HUES6 (cell line): ENCODE results near the gene HKDC1.

Source experiments
- H3K27ac ChIP-seq: 2 replicates; pipeline ENCODE4 v1.7.0; 2013; ENCODE audit warnings: low read depth, mild to moderate bottlenecking, low read length, inconsistent platforms
- H3K27me3 ChIP-seq: 2 replicates; pipeline ENCODE4 v1.6.1; 2013; ENCODE audit warnings: low read length; ENCODE audit not compliant: control insufficient read depth, insufficient read depth
- H3K36me3 ChIP-seq: 2 replicates; pipeline ENCODE4 v1.6.1; 2013; ENCODE audit warnings: low read length; ENCODE audit not compliant: control insufficient read depth, insufficient read depth
- H3K4me1 ChIP-seq: 2 replicates; pipeline ENCODE4 v1.6.1; 2013; ENCODE audit warnings: low read length; ENCODE audit not compliant: control insufficient read depth, insufficient read depth
- H3K4me3 ChIP-seq: 2 replicates; pipeline ENCODE4 v1.5.1; 2013; ENCODE audit warnings: low read depth, low read length
- H3K9ac ChIP-seq: one replicate; pipeline ENCODE4 v1.6.1; 2013; ENCODE audit warnings: mild to moderate bottlenecking, low read length
- H3K9me3 ChIP-seq: 2 replicates; pipeline ENCODE4 v1.6.1; 2013; ENCODE audit warnings: low read depth, low read length; ENCODE audit not compliant: control insufficient read depth, insufficient read depth

HKDC1 gene

DNA sequence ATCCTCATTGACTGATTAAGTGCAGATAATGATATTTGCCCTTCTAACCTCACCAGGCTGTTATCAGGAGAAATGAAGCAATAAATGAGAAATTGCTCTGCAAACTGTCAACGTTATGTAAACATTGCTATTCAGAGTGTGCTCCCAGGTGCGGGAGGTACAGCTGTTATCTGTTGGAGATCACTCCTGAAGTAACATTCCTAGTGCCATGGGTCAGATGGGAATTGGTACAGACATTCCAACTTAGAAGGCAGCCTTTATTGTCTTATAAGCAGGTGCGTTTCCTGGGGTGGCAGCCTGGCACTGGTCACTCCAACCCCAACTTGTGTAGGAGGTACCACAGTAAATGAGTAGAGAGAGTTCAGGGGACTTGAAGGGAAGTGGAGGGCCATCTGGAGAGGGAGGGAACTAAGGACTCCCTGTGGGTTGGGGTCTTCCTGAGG lies 95.0 kb downstream of the HKDC1 start:
- H3K4me3 ChIP-seq = no peak overlapping the region
- no peak overlapping the region for H3K9ac ChIP-seq
- H3K27me3 ChIP-seq = no peaks in the 10 kb centered on the region
- H3K27ac ChIP-seq = no peak overlapping the region
- no peaks in the 10 kb centered on the region for H3K9me3 ChIP-seq
- no peaks in the 10 kb centered on the region for H3K36me3 ChIP-seq
- peaks cover 60% of the 10 kb centered on the region for H3K4me1 ChIP-seq

DNA sequence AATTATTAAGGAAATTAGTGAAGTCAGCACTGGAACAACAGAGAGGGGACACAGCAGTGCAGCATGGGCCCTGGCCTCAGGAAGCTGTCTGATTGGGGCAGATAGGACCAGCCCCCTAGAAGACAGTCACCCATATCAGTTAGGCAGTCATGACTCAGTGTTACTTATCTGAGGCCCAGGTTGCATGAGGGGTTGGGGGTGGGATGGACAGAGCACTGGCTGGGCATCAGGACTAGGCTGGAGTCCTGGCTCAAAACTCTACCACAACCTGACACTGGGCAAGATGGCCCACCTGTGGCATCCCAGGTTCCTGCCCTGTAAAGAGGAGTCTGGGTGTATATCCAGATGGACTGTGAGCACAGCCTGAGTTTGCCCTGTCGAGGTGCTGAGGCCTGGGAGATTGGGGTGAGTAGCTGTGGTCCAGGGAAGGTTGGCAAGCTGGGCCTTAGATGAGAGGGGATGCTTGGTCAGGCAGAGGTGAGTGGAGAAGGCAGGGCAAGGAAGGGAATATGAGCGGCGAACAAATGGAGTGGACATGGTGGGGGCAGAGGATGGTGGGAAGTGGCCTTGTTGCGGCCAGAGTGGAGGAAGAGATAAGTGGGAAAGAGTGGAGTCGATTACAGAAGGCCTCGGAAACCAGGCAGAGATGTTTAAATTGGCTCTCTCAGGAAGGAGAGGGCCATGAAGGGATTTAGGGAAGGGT lies 95.6 kb downstream of the HKDC1 start:
- Histone ChIP-seq H3K4me3 (no peak overlapping the region), H3K27ac (no peak overlapping the region)

DNA sequence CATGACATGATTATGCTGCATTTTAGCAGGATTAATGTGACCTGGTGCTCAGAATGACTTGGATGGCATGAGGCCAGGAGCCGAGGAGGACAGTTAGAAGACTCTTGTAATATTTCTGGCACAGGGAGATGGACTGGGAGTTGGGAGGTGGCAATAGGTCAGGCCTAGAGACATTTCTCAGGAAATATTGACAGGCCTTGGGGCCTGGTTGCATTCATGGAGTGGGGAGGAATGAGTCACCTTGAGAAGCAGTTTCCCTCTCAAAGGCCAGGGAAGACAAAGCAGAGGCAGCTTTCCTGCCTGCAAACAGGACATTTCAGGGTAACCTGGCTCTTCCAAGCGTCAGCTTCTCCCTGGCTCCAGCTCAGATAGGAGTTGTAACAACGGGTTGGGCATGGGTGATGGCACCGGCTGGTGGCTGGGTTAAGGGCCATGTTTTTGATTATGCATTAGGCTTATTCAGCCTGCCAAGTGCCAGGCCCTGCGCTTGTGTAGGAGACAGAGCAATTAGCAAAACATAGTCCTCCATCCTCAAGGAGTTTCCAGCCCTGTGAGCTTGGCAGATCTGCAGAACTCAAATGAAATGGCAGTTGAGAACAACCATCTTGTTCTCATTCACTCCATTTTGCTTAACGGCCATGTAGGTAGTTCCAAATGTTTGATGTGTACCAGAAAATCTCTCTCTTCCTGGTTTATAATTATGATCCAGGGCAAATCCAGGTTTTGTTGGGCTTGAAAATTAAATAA lies 96.4 kb downstream of the HKDC1 start:
- no peak overlapping the region for H3K27ac ChIP-seq
- peaks cover 70% of the 10 kb centered on the region for H3K4me1 ChIP-seq
- no peaks in the 10 kb centered on the region for H3K9me3 ChIP-seq

More for the DNA sequence above, 95.6 kb downstream of the HKDC1 start:
- Histone ChIP-seq H3K27me3 (no peaks in the 10 kb centered on the region), H3K36me3 (no peaks in the 10 kb centered on the region), H3K4me1 (peaks cover 67% of the 10 kb centered on the region), H3K9ac (no peak overlapping the region), H3K9me3 (no peaks in the 10 kb centered on the region)

More for the DNA sequence above, 96.4 kb downstream of the HKDC1 start:
- Histone ChIP-seq H3K36me3 (no peaks in the 10 kb centered on the region), H3K9ac (no peak overlapping the region), H3K27me3 (no peaks in the 10 kb centered on the region), H3K4me3 (no peak overlapping the region; the same call in 1 of the 2 replicates)
